ENCODE data around the gene DAO. TPM values are rescaled to one million over a fixed set of nuclear protein-coding genes. Genes with fewer than 3 reads are reported as not detected.

The DAO gene
- total RNA-seq, 1 experiment from 2014 or later, result not detected

DNA sequence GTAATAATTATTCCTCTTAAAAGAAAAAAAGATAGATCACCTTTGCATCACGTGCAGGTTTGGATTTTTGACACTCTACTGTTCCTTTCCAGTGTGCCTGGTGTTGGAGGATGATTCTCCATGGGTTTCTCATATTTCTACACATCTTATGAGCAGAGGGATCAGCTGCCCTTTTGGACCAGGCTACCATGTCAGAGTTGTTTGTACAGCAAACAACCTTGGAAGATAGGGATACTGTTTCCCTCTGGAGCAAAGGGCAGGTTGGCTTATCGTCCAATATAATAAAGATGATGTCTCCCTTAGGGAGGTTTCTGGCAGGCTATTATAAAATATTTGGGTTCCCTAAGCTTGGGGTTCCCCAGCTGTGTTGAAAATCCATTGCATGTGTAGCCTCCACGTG lies 42.1 kb downstream of the DAO start:
- CTCF ChIA-PET, result no interaction called here
- no TSS peak for BruUV-seq (replicated peaks)

DNA sequence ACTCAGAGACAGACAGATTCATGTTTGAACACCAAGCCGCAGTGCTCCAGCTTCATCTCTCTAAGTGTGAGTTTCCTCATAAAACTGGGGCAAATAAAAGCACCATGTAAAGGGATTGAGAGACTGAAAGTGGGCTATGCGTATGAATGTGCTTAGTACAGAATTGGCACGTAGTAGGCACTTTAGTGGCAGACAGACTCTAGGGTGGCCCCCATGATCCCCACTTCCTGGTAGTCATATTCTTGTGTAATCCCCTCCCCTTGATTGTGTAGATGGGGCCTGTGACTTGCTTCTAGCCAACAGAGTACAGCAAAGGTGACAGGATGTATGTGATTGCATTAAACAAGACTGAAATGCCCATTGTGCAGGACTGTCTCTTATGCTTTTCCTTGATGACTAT lies 43.0 kb downstream of the DAO start:
- no peaks in the 10 kb centered on the region for H3F3A ChIP-seq (ENCODE audit: insufficient read depth, low read depth)
- H4K20me1 ChIP-seq (ENCODE audit: insufficient read depth), result no peaks in the 10 kb centered on the region
- TF ChIP-seq, protein P1, sequence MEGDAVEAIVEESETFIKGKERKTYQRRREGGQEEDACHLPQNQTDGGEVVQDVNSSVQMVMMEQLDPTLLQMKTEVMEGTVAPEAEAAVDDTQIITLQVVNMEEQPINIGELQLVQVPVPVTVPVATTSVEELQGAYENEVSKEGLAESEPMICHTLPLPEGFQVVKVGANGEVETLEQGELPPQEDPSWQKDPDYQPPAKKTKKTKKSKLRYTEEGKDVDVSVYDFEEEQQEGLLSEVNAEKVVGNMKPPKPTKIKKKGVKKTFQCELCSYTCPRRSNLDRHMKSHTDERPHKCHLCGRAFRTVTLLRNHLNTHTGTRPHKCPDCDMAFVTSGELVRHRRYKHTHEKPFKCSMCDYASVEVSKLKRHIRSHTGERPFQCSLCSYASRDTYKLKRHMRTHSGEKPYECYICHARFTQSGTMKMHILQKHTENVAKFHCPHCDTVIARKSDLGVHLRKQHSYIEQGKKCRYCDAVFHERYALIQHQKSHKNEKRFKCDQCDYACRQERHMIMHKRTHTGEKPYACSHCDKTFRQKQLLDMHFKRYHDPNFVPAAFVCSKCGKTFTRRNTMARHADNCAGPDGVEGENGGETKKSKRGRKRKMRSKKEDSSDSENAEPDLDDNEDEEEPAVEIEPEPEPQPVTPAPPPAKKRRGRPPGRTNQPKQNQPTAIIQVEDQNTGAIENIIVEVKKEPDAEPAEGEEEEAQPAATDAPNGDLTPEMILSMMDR (conservative IDR thresholded peaks at IDR 0.05), result no peak
- no peak for TF ChIP-seq EZH2 (IDR thresholded peaks at IDR 0.05; ENCODE audit: low read depth)
- no peaks in the 10 kb centered on the region for H3K4me1 ChIP-seq (replicated peaks; ENCODE audit: insufficient read depth)
- no peak overlapping the region for H3K4me2 ChIP-seq
- H3K9me2 ChIP-seq (ENCODE audit: insufficient read depth), result no peaks in the 10 kb centered on the region
- no peak for DNase-seq
- H3K9me3 ChIP-seq (ENCODE audit: insufficient read depth, low read depth), result no peaks in the 10 kb centered on the region
- CTCF ChIA-PET, result no interaction called here
- no peak overlapping the region for H3K27ac ChIP-seq
- POLR2A ChIA-PET (ENCODE audit: unreplicated experiment), result no interaction called here
- BruUV-seq (replicated peaks), result no TSS peak
- peaks cover 7% of the 10 kb centered on the region; the same call in 1 of the 2 replicates for H3K27me3 ChIP-seq (ENCODE audit: insufficient read depth, low read depth)
- no peaks in the 10 kb centered on the region for H3K36me3 ChIP-seq (ENCODE audit: low read depth)
- no peak overlapping the region for H3K4me3 ChIP-seq
- intact Hi-C loops (cut with micrococcal nuclease; ENCODE audit: unreplicated experiment), result no loop called here
- no peaks in the 10 kb centered on the region for H3K79me2 ChIP-seq (ENCODE audit: low read depth)
- H2AFZ ChIP-seq, result no peak overlapping the region

More for the DNA sequence above, 42.1 kb downstream of the DAO start:
- H3K79me2 ChIP-seq (ENCODE audit: low read depth), result no peaks in the 10 kb centered on the region
- POLR2A ChIA-PET (ENCODE audit: unreplicated experiment), result interaction anchor here (0.7 kb wide), 1 partner anchor 165 kb away, joined by 3 read pairs; no protein-coding TSS in a partner anchor
- no peaks in the 10 kb centered on the region for H4K20me1 ChIP-seq (ENCODE audit: insufficient read depth)
- no peaks in the 10 kb centered on the region for H3K9me2 ChIP-seq (ENCODE audit: insufficient read depth)
- no peak overlapping the region for H3K4me3 ChIP-seq
- H3K4me2 ChIP-seq, result no peak overlapping the region
- H3F3A ChIP-seq (ENCODE audit: insufficient read depth, low read depth), result no peaks in the 10 kb centered on the region
- TF ChIP-seq, protein P1 (conservative IDR thresholded peaks at IDR 0.05), result no peak
- no peak for TF ChIP-seq EZH2 (IDR thresholded peaks at IDR 0.05; ENCODE audit: low read depth)
- no peaks in the 10 kb centered on the region for H3K36me3 ChIP-seq (ENCODE audit: low read depth)
- H3K27me3 ChIP-seq (ENCODE audit: insufficient read depth, low read depth), result peaks cover 7% of the 10 kb centered on the region; the same call in 1 of the 2 replicates
- no peak for DNase-seq
- no peaks in the 10 kb centered on the region for H3K9me3 ChIP-seq (ENCODE audit: insufficient read depth, low read depth)
- intact Hi-C loops (cut with micrococcal nuclease; ENCODE audit: unreplicated experiment), result no loop called here
- no peak overlapping the region for H3K27ac ChIP-seq
- H2AFZ ChIP-seq, result no peak overlapping the region
- H3K4me1 ChIP-seq (replicated peaks; ENCODE audit: insufficient read depth), result no peaks in the 10 kb centered on the region

DNA sequence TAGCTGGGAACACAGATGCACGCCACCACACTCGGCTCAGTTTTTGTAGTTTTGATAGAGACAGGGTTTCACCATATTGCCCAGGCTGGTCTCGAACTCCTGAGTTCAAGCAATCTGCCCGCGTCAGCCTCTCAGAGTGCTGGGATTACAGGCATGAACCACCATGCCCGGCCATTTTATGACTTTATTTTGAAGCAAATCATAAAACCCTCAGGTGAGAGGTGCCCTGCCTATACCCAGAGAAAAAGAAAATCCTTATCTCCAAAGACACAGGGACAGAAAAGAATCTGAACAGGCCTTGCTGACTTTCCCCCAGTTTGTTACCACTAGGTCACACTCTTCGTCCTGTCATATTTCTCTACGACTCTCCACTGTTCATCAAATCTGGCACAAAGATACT lies 48.8 kb downstream of the DAO start:
- Histone ChIP-seq H4K20me1 (ENCODE audit: insufficient read depth) (no peaks in the 10 kb centered on the region), H3K4me1 (replicated peaks; ENCODE audit: insufficient read depth) (no peaks in the 10 kb centered on the region), H3K4me2 (no peak overlapping the region), H3K27ac (no peak overlapping the region), H3F3A (ENCODE audit: insufficient read depth, low read depth) (no peaks in the 10 kb centered on the region), H3K9me2 (ENCODE audit: insufficient read depth) (no peaks in the 10 kb centered on the region), H3K9me3 (ENCODE audit: insufficient read depth, low read depth) (no peaks in the 10 kb centered on the region), H3K4me3 (no peak overlapping the region), H3K79me2 (ENCODE audit: low read depth) (no peaks in the 10 kb centered on the region), H2AFZ (no peak overlapping the region), H3K27me3 (ENCODE audit: insufficient read depth, low read depth) (0 out of 2 replicates have a peak, but pooled peaks cover 5% of the 10 kb centered on the region), H3K36me3 (ENCODE audit: low read depth) (no peaks in the 10 kb centered on the region)
- TF ChIP-seq, protein P1 (conservative IDR thresholded peaks at IDR 0.05), result no peak
- TF ChIP-seq EZH2 (IDR thresholded peaks at IDR 0.05; ENCODE audit: low read depth), result no peak
- POLR2A ChIA-PET (ENCODE audit: unreplicated experiment), result no interaction called here
- BruUV-seq (replicated peaks), result no TSS peak
- no peak for DNase-seq
- CTCF ChIA-PET, result no interaction called here
- intact Hi-C loops (cut with micrococcal nuclease; ENCODE audit: unreplicated experiment), result no loop called here

All from PC-9 (cell line).